AG09319 (cell line): ENCODE results near the gene KRT86.
"Not testable (repeated sequence)": the region's sequence is repeated elsewhere in the genome, so short reads cannot be mapped to it uniquely, and the experiment has no call there.

Experiments used
- DNase-seq: peaks from one replicate; pipeline ENCODE4 v3.0.0-alpha.2; 2010; ENCODE audit warnings: low read depth; ENCODE audit errors: extremely low read depth
- CTCF ChIP-seq: IDR thresholded peaks from 2 replicates; pipeline ENCODE4 v1.5.1; 2011; ENCODE audit warnings: low read depth, mild to moderate bottlenecking, inconsistent platforms, low read length, moderate library complexity

Gene KRT86

DNA sequence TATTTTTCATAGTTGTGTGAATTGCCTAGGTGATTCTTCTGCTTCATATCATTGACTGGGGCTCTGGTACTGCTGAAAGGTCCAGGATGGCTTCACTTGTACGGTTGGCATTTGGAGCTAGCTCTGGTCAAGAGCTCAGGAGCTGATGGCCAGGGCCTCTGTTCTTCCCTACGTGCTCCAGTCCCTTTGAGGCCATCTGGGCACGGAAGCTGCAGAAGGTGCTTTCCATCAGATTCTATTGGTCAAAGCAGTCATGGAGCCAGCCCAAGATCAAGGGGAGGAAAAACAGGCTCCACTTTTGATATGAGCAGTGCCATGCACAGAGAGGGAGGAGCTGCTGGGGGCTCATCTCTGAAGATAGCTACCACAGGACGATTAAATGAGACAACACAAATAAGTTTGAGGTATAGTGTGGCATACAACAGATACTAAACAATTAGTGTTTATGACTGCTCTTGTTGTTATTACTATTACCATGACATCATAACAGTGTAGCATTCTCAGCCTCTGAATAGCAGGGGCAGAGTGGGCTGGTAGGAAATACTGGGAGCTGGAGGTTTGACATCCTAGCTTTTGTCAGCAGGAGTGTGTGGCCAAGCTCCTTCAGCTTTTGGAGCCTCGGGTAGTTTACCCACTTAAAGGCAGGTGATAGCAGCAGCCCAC lies 36.3 kb downstream of the KRT86 start:
- no peak for TF ChIP-seq CTCF
- no peak for DNase-seq

DNA sequence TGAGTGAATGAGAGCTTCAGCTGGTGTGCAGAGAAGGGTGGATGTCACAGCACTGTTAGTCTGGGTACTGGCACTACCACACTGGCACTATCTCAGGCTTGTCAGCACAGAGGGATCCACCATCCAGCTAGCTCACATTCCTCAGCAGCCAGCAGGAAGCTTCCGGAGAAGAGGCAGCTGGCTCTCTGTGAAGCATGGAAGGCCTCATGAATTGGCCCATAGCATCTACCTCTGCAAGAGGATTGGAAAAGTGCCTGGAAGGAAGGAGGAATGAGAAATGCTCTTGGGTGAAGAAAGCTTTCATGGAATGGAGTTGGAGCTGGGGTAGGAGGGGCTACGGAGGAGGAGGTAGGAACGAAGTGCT lies 36.8 kb downstream of the KRT86 start:
- TF ChIP-seq CTCF, result no peak
- no peak for DNase-seq

DNA sequence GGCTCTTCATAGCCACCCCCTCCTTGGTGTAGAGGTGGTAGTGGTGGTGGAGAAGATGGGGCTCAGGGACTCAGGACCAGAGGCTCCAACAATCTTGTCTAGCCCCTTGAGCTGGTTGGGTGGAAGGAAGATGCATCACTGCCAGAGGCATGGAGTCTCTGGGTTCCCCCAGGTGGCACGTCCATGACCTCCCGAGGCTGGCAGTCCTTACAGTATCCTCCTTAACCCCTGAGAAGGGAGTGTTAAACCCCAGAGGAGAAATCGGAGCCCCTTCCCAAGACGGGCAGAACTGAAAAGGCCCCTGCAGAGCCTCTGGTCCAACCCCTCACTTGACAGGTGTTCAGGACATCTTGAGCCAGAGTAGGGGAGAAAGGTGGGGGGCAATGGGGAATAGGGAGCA lies 37.6 kb downstream of the KRT86 start:
- no peak for DNase-seq
- no peak for TF ChIP-seq CTCF

- TF ChIP-seq CTCF, result no peak
- no peak for DNase-seq
These were observed 39.0 kb downstream of the KRT86 start for GRCh38 chr12:52313461-52313860.

GRCh38 chr12:52313926-52314325 lies 39.5 kb downstream of the KRT86 start:
- DNase-seq, result no peak
- TF ChIP-seq CTCF, result no peak

- no peak for TF ChIP-seq CTCF
- no peak for DNase-seq
These were observed 40.1 kb downstream of the KRT86 start for GRCh38 chr12:52314511-52314910.

DNA sequence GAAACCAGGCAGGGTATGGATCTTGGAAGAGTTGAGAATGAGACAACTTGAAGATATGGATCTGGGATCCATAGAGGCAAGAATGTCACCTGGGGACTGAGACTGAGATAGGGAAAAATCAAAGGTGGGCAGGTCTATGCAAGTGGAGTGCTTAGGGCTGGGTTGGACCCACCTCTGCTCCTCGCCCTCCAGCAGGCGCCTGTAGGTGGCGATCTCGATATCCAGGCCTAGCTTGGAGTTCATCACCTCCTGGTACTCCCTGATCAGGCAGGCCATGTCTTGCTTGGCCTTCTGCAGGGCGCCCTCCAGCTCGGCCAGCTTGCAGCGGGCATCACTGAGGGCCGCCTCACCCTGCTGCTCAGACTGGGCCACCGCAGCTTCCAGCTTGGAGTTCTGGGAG lies 41.3 kb downstream of the KRT86 start:
- DNase-seq, result not testable (repeated sequence)

- no peak for TF ChIP-seq CTCF
- DNase-seq, result no peak
These were observed 41.8 kb downstream of the KRT86 start for GRCh38 chr12:52316290-52316689.
